Right lobe of liver (tissue), 4 donors: Measurements from ENCODE around the gene POLE.

ENCODE experiments used
- POLR2A ChIP-seq: fragments of 450-650 bp; IDR thresholded peaks from one replicate; pipeline ENCODE4 v1.6.1; 2017; ENCODE audit warnings: antibody characterized with exemption, mild to moderate bottlenecking
- TF ChIP-seq, protein P1 (sequence below), 4 donors: fragments of 200-600 bp in 3 of 4; fragments of 450-650 bp in 1 of 4; IDR thresholded peaks; one replicate each; pipeline versions ENCODE4 v1.5.1 to v1.8.0; 2016 to 2022; ENCODE audit warnings: antibody characterized with exemption in 4 of 4, mild to moderate bottlenecking in 2 of 4
- donor health status: DM: no; HTN: no; CAD: no.
- donor health status: DM: no; HTN: no; CAD: no.
- donor health status: DM: no; HTN: yes; CAD: no.

DNA sequence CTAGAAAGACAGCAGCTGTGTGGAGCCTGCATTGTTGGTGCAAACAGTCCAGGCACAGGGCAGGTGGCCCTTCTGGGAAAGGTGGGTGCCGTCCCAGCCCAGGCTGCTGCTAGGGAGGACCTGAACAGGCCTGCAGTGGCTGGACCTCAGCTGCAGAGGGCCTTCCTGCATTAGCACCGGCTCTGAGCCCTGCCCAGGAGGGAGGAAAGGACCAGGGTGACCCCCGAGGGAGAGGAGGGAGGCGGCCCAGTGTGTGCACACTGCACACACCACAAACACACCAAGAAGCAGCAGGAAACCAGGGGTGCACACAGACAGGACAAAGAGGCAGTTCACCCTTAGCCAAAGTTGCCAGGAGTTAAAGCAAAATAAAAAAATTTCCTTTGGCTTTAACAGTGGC lies 15.5 kb upstream of the POLE start:
- TF ChIP-seq POLR2A = no peak
- TF ChIP-seq, protein P1, sequence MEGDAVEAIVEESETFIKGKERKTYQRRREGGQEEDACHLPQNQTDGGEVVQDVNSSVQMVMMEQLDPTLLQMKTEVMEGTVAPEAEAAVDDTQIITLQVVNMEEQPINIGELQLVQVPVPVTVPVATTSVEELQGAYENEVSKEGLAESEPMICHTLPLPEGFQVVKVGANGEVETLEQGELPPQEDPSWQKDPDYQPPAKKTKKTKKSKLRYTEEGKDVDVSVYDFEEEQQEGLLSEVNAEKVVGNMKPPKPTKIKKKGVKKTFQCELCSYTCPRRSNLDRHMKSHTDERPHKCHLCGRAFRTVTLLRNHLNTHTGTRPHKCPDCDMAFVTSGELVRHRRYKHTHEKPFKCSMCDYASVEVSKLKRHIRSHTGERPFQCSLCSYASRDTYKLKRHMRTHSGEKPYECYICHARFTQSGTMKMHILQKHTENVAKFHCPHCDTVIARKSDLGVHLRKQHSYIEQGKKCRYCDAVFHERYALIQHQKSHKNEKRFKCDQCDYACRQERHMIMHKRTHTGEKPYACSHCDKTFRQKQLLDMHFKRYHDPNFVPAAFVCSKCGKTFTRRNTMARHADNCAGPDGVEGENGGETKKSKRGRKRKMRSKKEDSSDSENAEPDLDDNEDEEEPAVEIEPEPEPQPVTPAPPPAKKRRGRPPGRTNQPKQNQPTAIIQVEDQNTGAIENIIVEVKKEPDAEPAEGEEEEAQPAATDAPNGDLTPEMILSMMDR (IDR thresholded peaks at IDR 0.05) = no peak
